Adipocyte (in vitro differentiated cells): ENCODE measurements around the gene DPEP3.
"Not testable (repeated sequence)": the region's sequence is repeated elsewhere in the genome, so short reads cannot be mapped to it uniquely, and the experiment has no call there.

ENCODE experiments used
- DNase-seq: peaks from one replicate; pipeline ENCODE4 v3.0.0-alpha.2; 2015; ENCODE audit warnings: low read depth
- H3K27me3 ChIP-seq: replicated peaks from 2 replicates; pipeline ENCODE4 v1.7.0; 2013; ENCODE audit warnings: mild to moderate bottlenecking, low read length, moderate library complexity; ENCODE audit not compliant: control insufficient read depth, insufficient read depth
- H3K36me3 ChIP-seq: 2 replicates; pipeline ENCODE4 v1.7.0; 2013; ENCODE audit warnings: low read length, mild to moderate bottlenecking, moderate library complexity; ENCODE audit not compliant: control insufficient read depth, insufficient read depth, severe bottlenecking
- H3K4me1 ChIP-seq: 2 replicates; pipeline ENCODE4 v1.7.0; 2013; ENCODE audit warnings: mild to moderate bottlenecking, low read length, moderate library complexity; ENCODE audit not compliant: control insufficient read depth, insufficient read depth
- H3K4me3 ChIP-seq: 2 replicates; pipeline ENCODE4 v1.7.0; 2013; ENCODE audit warnings: mild to moderate bottlenecking, low read length, moderate library complexity
- H3K9ac ChIP-seq: 2 replicates; pipeline ENCODE4 v1.7.0; 2013; ENCODE audit warnings: mild to moderate bottlenecking, low read length, moderate library complexity
- H3K9me3 ChIP-seq: 2 replicates; pipeline ENCODE4 v1.7.0; 2013; ENCODE audit warnings: mild to moderate bottlenecking, low read length, moderate library complexity; ENCODE audit not compliant: control insufficient read depth

DPEP3 gene

DNA sequence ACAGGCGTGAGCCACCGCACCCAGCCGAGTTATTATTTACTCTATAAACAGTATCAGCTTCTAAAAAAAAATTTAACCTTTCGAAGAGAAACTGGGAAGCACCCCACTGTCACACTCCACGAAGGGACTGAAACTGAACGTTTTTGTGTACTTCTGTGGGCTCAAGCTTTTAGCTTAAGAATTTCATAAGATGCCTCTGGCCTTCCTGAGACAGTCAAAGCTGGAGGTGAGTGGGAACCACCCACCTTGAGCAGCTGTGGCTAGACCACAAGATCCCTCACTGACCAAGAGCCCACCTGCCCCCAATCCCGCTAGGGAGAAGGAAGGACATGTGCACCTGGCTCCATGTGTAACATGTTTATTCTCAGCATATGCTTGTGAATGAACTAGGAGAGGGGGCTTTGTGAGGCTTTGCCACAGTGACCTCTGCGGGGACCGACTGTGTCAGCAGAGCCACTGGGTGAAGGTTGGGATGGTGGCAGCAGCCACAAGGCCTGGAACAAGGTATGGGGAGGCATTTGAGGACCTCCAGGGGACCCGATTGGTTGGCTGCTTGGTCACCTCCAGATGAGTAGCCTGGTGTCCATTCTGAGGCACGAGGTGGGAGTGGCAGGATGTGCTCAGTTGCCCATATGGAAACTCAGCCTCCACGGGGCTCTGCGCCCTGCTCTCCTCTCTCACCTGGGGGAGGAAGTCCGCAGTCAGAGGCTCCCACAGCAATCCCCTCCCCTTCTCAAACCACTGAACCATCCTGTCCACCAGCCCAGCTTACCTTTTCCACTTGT, 4.8 kb downstream of the DPEP3 start:
- Histone ChIP-seq H3K27me3 (peaks cover 25% of the 10 kb centered on the region), H3K4me3 (no peak overlapping the region), H3K36me3 (no peaks in the 10 kb centered on the region), H3K9ac (no peak overlapping the region), H3K9me3 (no peaks in the 10 kb centered on the region), H3K4me1 (no peaks in the 10 kb centered on the region)
- DNase-seq = no peak

DNA sequence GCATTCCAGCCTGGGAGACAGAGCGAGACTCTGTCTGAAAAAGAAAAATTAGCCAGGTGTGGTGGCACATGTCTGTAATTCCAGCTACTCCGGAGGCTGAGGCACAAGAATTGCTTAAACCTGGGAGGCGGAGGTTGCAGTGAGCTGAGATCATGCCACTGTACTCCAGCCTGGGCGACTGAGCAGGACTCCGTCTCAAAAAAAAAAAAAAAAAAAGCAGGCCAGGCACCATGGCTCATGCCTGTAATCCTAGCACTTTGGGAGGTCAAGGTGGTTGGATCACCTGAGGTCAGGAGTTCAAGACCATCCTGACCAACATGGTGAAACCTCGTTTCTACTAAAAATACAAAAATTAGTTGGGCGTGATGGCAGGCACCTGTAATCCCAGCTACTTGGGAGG, 8.0 kb downstream of the DPEP3 start:
- not testable (repeated sequence) for H3K9me3 ChIP-seq, H3K9ac ChIP-seq, H3K4me3 ChIP-seq, H3K4me1 ChIP-seq, H3K36me3 ChIP-seq, DNase-seq
- H3K27me3 ChIP-seq = peaks cover 11% of the 10 kb centered on the region

DNA sequence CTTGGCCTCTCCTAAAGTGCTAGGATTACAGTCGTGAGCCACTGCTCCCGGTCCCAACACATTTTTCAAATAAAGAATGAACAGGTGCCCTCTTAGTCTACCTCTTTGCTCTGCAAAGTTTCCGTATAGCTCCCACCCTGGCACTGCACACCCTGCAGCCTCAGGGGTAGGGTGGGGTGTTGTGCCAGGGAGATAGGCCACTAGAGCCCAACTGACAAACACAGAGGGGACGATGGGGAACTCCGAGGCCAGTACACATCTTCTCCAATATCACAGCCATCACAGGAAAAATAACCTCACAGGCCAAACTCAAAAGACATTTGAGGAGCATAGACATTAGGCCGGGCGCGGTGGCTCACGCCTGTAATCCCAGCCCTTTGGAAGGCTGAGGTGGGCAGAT, 9.2 kb downstream of the DPEP3 start:
- Histone ChIP-seq H3K27me3 (peaks cover under 1% of the 10 kb centered on the region), H3K4me1 (peaks cover 19% of the 10 kb centered on the region), H3K4me3 (no peak overlapping the region), H3K9ac (no peak overlapping the region), H3K36me3 (no peaks in the 10 kb centered on the region), H3K9me3 (no peaks in the 10 kb centered on the region)
- no peak for DNase-seq

DNA sequence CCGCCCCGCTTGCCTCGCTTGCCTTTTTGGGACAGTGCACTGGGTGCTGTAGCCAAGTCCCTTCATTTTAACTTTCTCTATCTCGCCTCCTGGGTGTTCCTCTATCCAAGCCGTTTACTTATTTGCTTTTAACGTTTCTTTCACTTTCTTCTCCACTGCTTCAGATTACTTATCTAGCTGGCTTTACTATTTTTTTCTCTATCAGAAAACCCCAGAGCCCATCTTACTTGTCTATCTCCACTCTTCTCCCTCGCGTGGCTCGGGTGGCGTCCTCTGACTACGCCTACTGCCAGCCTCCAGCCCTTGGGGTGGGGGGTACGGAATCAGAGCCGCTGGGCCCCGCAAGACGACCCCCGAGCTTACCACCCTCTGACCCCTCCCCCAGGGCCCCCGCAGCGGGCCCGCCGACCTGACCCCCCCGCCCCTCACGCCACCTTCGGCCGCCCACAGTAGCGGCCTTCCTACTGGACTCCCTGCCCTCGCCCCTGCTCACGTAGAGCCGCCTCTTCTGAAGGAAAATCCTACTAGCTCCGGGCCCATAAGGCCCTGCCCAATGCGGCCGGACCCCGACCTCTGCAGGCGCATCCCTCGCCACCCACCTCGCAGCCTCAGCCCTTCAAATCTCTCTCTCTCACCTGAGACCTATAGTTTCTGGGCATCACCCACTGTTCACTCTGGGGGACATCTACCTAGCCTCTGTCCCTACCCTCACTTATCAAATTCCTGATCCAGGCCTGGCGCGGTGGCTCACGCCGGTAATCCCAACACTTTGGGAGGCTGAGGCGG, 10.9 kb downstream of the DPEP3 start:
- H3K9ac ChIP-seq = peak overlapping the region; percentile 97
- H3K27me3 ChIP-seq = no peaks in the 10 kb centered on the region
- peak overlapping the region; percentile 92 for H3K4me3 ChIP-seq
- H3K36me3 ChIP-seq = no peaks in the 10 kb centered on the region
- no peaks in the 10 kb centered on the region for H3K9me3 ChIP-seq
- DNase-seq = no peak
- peaks cover 33% of the 10 kb centered on the region for H3K4me1 ChIP-seq

DNA sequence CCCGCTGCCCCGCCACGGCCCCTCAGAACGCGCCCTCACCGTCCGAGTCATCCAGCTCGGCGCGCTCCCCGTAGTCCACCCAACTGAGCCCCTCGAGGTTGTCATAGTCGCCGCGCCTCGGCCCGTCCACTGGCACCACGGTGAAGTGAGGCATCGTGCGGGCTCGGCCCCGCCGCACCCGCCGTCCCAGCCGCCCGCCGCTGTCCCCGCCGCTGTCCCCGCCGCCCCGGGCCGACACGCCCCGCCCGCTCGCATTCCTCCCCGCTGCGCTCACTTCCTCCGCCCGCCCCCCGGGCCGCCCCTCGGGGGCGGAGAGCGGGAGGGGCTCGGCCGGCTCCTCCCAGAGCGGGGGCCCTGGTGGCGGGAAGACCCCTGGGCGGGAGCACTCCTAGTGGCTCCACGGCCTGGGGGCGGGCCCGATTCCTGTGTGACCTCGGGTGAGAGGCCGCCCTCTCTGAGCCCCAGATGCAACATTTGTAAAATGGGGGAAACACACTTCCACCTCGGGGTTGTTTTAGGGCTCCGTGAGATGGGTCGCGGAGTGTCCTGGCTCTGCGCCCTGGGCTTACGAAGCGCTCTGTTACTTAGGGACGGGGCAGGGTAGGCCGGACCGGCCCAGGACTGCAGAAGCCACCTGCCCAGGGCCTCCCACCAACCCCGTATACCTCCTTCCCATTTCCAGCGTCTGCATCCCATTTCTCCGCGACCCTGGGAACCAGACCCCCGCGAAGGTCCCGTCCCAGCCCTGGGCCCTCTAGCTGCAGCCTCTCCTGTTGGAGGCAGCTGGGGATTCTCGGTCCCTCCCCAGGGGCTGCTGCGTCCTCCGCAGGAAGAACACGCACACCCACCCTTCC, 11.7 kb downstream of the DPEP3 start, which contains the start of gene SLC12A4:
Gene SLC12A4 (minus strand): TSS at position 238 of the 854 bp plus-strand sequence. CDS start 84 bp downstream, at position 154.
- Histone ChIP-seq H3K9ac (peak within 1 kb of the TSS; percentile 97), H3K4me3 (peak within 1 kb of the TSS; percentile 92), H3K4me1 (peaks cover 41% of the 10 kb centered on the region), H3K27me3 (no peaks in the 10 kb centered on the region), H3K36me3 (no peaks in the 10 kb centered on the region), H3K9me3 (no peaks in the 10 kb centered on the region)
- DNase-seq = peak; percentile 92

DNA sequence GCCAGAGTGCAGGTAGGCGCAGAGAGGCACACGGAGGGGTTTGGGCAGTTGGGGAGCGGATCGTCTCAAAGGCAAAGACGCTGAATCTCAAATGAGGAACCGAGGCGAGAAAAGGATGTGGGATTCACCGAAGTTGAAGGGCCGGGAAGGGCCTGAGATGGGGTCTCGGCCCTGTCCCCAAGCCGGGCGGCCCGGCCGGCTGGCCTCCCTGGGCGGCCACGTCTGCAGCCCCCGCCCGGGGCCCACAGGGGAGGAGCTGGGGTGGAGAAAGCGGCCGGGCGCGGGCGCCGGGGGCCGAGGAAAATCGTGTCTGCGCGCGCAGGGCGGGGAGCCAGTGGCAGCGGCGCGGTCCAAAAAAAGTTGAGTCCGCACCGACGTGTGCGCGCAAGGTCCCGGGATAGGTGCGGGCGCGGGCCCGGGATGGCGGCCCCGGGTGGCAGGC, 12.3 kb downstream of the DPEP3 start:
- peak; percentile 86 for DNase-seq
- Histone ChIP-seq H3K9me3 (no peaks in the 10 kb centered on the region), H3K4me3 (peak overlapping the region; percentile 92), H3K27me3 (no peaks in the 10 kb centered on the region), H3K4me1 (peaks cover 48% of the 10 kb centered on the region), H3K36me3 (peaks cover under 1% of the 10 kb centered on the region), H3K9ac (peak overlapping the region; percentile 97)

DNA sequence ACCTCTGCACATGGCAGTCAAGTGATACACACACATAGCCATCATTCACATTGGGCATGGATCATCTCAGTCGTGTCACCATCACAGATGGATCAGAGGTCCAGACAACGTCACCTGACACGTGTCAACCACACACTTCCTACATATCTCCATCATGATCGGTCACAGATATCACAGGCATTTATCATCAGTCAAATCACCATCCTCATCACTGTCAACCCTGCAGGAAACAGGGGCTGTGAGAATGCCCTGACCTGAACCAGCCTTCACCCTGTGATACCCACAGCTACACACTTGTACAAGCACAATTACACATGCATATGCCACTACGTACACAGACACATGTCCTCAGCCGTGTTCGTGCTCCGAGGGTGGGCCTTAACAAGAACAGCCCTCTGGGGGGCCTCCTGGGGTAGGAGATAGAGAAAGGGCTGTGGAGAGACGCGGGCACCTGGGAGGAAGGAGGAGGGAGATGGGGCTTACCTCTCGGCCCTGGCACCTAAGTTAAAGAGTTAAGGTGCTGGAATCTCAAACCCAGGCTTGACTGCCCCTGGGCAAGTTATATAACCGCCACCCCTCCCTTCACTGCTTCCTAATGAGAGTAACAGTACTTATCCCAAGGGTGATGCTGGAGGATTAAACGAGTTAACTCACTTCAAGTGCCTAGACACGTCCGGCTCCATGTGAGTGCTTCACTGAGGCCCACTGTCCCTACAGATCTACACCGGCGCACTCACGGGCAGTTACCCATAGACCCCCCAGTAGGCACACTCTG, 12.9 kb downstream of the DPEP3 start:
- H3K9me3 ChIP-seq = no peaks in the 10 kb centered on the region
- peaks cover 6% of the 10 kb centered on the region for H3K36me3 ChIP-seq
- no peaks in the 10 kb centered on the region for H3K27me3 ChIP-seq
- H3K4me3 ChIP-seq = peak overlapping the region; percentile 92
- peaks cover 54% of the 10 kb centered on the region for H3K4me1 ChIP-seq
- H3K9ac ChIP-seq = peak overlapping the region; percentile 97
- DNase-seq = peak; percentile 51

DNA sequence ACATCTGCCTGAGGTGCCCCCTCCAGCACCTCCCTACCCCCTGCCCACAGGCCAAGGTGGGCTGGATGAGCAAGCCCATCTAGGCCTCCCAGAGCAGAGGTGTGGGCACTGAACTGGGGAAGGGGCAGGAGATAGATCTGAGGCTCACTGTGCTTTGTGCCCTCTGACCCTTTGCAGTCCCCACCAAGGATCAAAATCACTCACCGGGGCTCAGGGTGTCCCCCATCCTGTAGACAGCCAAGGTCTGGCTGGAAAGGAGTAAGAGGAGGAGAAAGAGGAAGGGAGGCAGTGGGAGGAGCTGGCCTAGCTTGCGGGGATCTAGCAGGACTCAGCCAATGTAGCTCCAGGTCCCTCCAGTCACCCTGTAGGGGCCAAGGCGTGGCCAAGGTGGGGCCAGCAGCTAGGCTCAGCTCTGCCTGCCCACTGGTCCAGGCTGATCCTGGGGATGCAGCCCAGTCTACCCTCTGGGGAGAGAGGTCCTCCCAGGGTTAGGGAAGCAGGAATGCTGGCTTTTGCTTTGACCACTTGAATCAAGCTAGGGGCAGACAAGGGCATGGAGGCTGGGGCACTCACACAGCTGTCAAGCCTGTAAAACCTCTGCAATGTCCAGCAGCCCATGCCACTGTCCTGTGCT, 13.6 kb downstream of the DPEP3 start:
- Histone ChIP-seq H3K4me1 (peaks cover 59% of the 10 kb centered on the region), H3K36me3 (peaks cover 13% of the 10 kb centered on the region), H3K9me3 (no peaks in the 10 kb centered on the region), H3K4me3 (peak overlapping the region; percentile 92), H3K9ac (peak overlapping the region; percentile 97), H3K27me3 (no peaks in the 10 kb centered on the region)
- DNase-seq = peak; percentile 59

DNA sequence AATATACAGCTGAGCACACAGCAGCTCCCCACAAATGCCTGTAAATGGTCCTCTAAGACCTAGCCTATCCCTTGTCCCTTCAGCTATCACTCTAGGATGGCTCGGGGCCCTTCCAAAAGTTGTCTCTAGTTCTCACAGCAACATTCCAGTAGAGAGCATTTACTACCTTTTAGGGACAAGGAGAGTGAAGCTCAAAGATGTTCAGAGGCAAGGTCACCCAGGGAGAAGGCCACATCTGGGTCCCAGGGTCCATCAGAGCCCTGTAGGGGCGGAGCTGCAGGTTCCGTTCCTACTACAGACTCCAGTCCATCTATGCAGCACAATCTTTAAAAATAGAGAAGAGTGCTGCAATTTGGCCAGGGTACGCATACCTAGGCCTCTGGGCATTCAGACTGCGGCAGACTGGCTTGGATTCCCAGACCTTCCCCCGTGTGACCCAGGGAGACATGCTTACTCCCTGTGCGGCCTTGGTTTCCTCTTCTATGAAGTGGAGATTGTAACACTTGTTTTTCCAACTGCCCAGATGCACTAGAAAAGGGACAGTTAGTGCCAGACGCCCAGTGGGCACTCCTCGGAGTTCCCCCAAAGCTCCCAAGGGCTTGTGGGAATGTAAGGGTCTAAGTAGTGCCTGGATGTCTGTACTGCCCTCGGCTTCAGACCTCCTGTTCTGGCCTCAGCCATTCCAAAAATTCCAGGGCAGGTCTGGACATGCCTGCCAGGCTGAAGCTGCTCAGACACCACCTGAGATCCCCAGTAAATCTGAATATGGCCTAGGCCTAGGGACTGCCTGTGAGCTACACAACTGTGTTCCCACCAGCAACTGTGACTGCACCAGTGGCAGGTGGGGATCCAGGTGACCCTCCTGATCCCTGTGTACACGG, 14.4 kb downstream of the DPEP3 start:
- Histone ChIP-seq H3K4me1 (peaks cover 59% of the 10 kb centered on the region), H3K27me3 (no peaks in the 10 kb centered on the region), H3K9ac (peak overlapping the region; percentile 97), H3K4me3 (peak overlapping the region; percentile 92), H3K9me3 (no peaks in the 10 kb centered on the region), H3K36me3 (peaks cover 21% of the 10 kb centered on the region)
- peak; percentile 21 for DNase-seq
